Panc1 (cell line): ENCODE measurements around the gene GLIS1.

Experiments used
- CTCF ChIP-seq: fragments of 450-650 bp; IDR thresholded peaks from 2 replicates; pipeline ENCODE4 v1.5.1; 2017; ENCODE audit warnings: mild to moderate bottlenecking
- POLR2AphosphoS5 ChIP-seq: IDR thresholded peaks from 2 replicates; pipeline ENCODE4 v1.6.1; 2012; ENCODE audit warnings: mild to moderate bottlenecking, low read depth, low read length, moderate library complexity
- REST ChIP-seq, 2 experiments: IDR thresholded peaks; 2 replicates each; pipeline ENCODE4 v1.6.1; 2011 to 2012; ENCODE audit warnings: low read depth in 2 of 2, control low read depth in 1 of 2, low read length in 1 of 2, mild to moderate bottlenecking in 1 of 2, moderate library complexity in 1 of 2; ENCODE audit not compliant: insufficient read depth in 1 of 2
- SIN3A ChIP-seq: IDR thresholded peaks from 2 replicates; pipeline ENCODE4 v1.6.1; 2012; ENCODE audit warnings: low read depth, mild to moderate bottlenecking, low read length, moderate library complexity, borderline replicate concordance; ENCODE audit not compliant: insufficient read depth
- TCF7L2 ChIP-seq: IDR thresholded peaks from 2 replicates; pipeline ENCODE4 v1.6.1; 2011; ENCODE audit warnings: mild to moderate bottlenecking, low read depth, low read length, inconsistent platforms

GRCh38 chr1:53590531-53591515 lies 148.1 kb downstream of the GLIS1 start:
- TF ChIP-seq CTCF (no peak), SIN3A (no peak), POLR2AphosphoS5 (no peak), REST (IDR thresholded peaks at IDR 0.05; ENCODE audit: insufficient read depth in 1 of 2, low read depth in 2 of 2, low read length in 1 of 2) (no peak), TCF7L2 (no peak)
